ENCODE measurements around the gene WDR18. TPM values are rescaled to one million over a fixed set of nuclear protein-coding genes. Genes with fewer than 3 reads are reported as not detected.

The WDR18 gene
- total RNA-seq, 1 experiment from 2014 or later: 124 TPM

DNA sequence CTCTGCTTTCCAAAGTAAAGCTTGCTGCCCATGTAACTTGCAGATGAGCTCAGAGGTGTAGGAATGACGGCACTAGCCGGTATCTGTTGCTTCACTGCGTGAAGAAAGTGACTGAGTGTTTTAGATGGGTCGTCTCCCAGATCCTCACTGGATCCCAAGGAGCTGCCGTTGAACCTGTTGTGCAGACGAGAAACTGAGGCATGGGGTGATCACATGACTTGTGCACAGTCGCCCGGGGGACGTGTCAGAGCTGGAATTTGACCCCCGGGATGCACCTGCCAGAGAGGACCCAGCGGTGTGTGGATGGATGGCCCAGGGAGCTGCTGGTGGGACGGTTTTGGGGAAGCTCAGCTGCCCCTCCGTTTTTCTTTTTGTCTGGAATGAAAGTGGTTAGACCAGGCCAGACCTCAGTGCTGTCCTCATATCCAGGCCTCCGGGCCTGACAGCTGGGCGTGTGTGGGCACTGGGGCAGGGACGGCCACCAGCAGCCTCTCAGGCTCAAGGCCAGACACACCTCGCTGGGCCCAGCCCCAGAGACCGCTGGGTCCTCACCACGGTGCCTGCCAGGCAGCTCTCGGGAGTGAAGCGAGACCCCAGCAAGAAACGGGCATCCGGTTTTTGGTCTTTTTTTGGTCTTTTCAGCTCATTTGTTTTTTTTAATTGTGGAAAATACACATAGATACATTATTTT lies 45.8 kb upstream of the WDR18 start:
- Histone ChIP-seq H4K20me1 (ENCODE audit: insufficient read depth) (no peaks in the 10 kb centered on the region), H3K4me2 (ENCODE audit: low read length) (no peak overlapping the region), H3K27ac (ENCODE audit: low read depth, low read length) (no peak overlapping the region), H3K9me3 (ENCODE audit: control insufficient read depth in 1 of 2, insufficient read depth in 1 of 2, low read depth in 1 of 2, low read length in 2 of 2) (no peaks in the 10 kb centered on the region), H3K4me1 (ENCODE audit: control insufficient read depth in 1 of 2, insufficient read depth in 2 of 2, low read length in 2 of 2) (peaks cover 30 to 34% of the 10 kb centered on the region in 2 experiments), H3K9me2 (ENCODE audit: insufficient read depth) (no peaks in the 10 kb centered on the region), H2AFZ (ENCODE audit: low read depth, low read length, poor library complexity, severe bottlenecking) (no peak overlapping the region), H3K27me3 (ENCODE audit: insufficient read depth, low read length) (no peaks in the 10 kb centered on the region), H3K4me3 (replicated peaks in 1 of 2; ENCODE audit: low read depth in 1 of 2, low read length in 2 of 2) (no peak overlapping the region), H3K9ac (ENCODE audit: low read length) (no peak overlapping the region), H3K36me3 (ENCODE audit: control insufficient read depth in 1 of 2, insufficient read depth in 2 of 2, low read length in 2 of 2) (no peaks in the 10 kb centered on the region), H3K79me2 (ENCODE audit: insufficient read depth, low read length) (peaks cover 11% of the 10 kb centered on the region; the same call in 1 of the 2 replicates)
- POLR2A ChIA-PET: interaction anchor here (1.4 kb wide), 1 partner anchor 46 kb away, joined by 3 read pairs; the partner anchor contains the start of gene WDR18
- no peak for DNase-seq (ENCODE audit: low read depth, low spot score)
- RAD21 ChIA-PET (ENCODE audit: low non-redundant PET in 1 of 2, low total read pairs in 2 of 2, uncharacterized antibody in 2 of 2, unreplicated experiment in 2 of 2): no interaction called here
- no peak for ATAC-seq
- CTCF ChIA-PET: no interaction called here
- no peak for TF ChIP-seq POLR2A (IDR thresholded peaks at IDR 0.05; ENCODE audit: borderline replicate concordance, extremely low read depth, insufficient read depth, insufficient read length)
- TF ChIP-seq, protein P1, sequence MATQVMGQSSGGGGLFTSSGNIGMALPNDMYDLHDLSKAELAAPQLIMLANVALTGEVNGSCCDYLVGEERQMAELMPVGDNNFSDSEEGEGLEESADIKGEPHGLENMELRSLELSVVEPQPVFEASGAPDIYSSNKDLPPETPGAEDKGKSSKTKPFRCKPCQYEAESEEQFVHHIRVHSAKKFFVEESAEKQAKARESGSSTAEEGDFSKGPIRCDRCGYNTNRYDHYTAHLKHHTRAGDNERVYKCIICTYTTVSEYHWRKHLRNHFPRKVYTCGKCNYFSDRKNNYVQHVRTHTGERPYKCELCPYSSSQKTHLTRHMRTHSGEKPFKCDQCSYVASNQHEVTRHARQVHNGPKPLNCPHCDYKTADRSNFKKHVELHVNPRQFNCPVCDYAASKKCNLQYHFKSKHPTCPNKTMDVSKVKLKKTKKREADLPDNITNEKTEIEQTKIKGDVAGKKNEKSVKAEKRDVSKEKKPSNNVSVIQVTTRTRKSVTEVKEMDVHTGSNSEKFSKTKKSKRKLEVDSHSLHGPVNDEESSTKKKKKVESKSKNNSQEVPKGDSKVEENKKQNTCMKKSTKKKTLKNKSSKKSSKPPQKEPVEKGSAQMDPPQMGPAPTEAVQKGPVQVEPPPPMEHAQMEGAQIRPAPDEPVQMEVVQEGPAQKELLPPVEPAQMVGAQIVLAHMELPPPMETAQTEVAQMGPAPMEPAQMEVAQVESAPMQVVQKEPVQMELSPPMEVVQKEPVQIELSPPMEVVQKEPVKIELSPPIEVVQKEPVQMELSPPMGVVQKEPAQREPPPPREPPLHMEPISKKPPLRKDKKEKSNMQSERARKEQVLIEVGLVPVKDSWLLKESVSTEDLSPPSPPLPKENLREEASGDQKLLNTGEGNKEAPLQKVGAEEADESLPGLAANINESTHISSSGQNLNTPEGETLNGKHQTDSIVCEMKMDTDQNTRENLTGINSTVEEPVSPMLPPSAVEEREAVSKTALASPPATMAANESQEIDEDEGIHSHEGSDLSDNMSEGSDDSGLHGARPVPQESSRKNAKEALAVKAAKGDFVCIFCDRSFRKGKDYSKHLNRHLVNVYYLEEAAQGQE (IDR thresholded peaks at IDR 0.05; ENCODE audit: low read depth): no peak
- no peak for TF ChIP-seq RAD21 (IDR thresholded peaks at IDR 0.05; ENCODE audit: low read depth)
- TF ChIP-seq JUND (IDR thresholded peaks at IDR 0.05): no peak
- no peak for TF ChIP-seq CEBPB (IDR thresholded peaks at IDR 0.05; ENCODE audit: low read depth)
- no peak for TF ChIP-seq ZFX (IDR thresholded peaks at IDR 0.05)
- TF ChIP-seq ELF1 (IDR thresholded peaks at IDR 0.05; ENCODE audit: borderline replicate concordance, low read depth): no peak
- TF ChIP-seq, protein P2, sequence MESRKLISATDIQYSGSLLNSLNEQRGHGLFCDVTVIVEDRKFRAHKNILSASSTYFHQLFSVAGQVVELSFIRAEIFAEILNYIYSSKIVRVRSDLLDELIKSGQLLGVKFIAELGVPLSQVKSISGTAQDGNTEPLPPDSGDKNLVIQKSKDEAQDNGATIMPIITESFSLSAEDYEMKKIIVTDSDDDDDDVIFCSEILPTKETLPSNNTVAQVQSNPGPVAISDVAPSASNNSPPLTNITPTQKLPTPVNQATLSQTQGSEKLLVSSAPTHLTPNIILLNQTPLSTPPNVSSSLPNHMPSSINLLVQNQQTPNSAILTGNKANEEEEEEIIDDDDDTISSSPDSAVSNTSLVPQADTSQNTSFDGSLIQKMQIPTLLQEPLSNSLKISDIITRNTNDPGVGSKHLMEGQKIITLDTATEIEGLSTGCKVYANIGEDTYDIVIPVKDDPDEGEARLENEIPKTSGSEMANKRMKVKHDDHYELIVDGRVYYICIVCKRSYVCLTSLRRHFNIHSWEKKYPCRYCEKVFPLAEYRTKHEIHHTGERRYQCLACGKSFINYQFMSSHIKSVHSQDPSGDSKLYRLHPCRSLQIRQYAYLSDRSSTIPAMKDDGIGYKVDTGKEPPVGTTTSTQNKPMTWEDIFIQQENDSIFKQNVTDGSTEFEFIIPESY (IDR thresholded peaks at IDR 0.05; ENCODE audit: extremely low read depth, insufficient replicate concordance, low read length): no peak
- TF ChIP-seq, protein P3, sequence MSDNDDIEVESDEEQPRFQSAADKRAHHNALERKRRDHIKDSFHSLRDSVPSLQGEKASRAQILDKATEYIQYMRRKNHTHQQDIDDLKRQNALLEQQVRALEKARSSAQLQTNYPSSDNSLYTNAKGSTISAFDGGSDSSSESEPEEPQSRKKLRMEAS (IDR thresholded peaks at IDR 0.05): no peak
- no peak for TF ChIP-seq TCF7L2 (IDR thresholded peaks at IDR 0.05; ENCODE audit: borderline replicate concordance, extremely low read depth, insufficient read depth, insufficient read length)
- TF ChIP-seq CBX3 (IDR thresholded peaks at IDR 0.05; ENCODE audit: low read depth): no peak
- TF ChIP-seq YY1 (IDR thresholded peaks at IDR 0.05; ENCODE audit: extremely low read depth, insufficient replicate concordance, low read depth, low read length): no peak
- no peak for TF ChIP-seq POLR2AphosphoS5 (IDR thresholded peaks at IDR 0.05; ENCODE audit: low read depth, low read length)
- no peak for TF ChIP-seq SIN3A (IDR thresholded peaks at IDR 0.05; ENCODE audit: low read depth)
- TF ChIP-seq EZH2phosphoT487 (IDR thresholded peaks at IDR 0.05; ENCODE audit: borderline replicate concordance): no peak
- no peak for TF ChIP-seq ZNF274 (IDR thresholded peaks at IDR 0.05; ENCODE audit: low read depth, low read length)
- no peak for TF ChIP-seq SRF (IDR thresholded peaks at IDR 0.05; ENCODE audit: low read depth)
- TF ChIP-seq, protein P4, sequence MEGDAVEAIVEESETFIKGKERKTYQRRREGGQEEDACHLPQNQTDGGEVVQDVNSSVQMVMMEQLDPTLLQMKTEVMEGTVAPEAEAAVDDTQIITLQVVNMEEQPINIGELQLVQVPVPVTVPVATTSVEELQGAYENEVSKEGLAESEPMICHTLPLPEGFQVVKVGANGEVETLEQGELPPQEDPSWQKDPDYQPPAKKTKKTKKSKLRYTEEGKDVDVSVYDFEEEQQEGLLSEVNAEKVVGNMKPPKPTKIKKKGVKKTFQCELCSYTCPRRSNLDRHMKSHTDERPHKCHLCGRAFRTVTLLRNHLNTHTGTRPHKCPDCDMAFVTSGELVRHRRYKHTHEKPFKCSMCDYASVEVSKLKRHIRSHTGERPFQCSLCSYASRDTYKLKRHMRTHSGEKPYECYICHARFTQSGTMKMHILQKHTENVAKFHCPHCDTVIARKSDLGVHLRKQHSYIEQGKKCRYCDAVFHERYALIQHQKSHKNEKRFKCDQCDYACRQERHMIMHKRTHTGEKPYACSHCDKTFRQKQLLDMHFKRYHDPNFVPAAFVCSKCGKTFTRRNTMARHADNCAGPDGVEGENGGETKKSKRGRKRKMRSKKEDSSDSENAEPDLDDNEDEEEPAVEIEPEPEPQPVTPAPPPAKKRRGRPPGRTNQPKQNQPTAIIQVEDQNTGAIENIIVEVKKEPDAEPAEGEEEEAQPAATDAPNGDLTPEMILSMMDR (IDR thresholded peaks at IDR 0.05 in 2 of 3, conservative IDR thresholded peaks at IDR 0.05 in 1 of 3; ENCODE audit: borderline replicate concordance in 1 of 3, insufficient read depth in 1 of 3, low read depth in 2 of 3, low read length in 2 of 3): no peak
- no peak for TF ChIP-seq EZH2 (IDR thresholded peaks at IDR 0.05)
- TF ChIP-seq FOSL1 (IDR thresholded peaks at IDR 0.05; ENCODE audit: low read depth): no peak
- intact Hi-C loops (cut with micrococcal nuclease): no loop called here
- no TSS peak for BruUV-seq (replicated peaks)

Data from HCT116 (cell line).